ENCODE results near the gene TENM4. TPM values are rescaled to one million over a fixed set of nuclear protein-coding genes. Genes with fewer than 3 reads are reported as not detected.

Gene TENM4
- total RNA-seq, 2 experiments from 2014 or later = not detected

GRCh38 chr11:79152511-79152910 is 288.3 kb downstream of the TENM4 start:
- H3K9me2 ChIP-seq (ENCODE audit: insufficient read depth, low read length) = no peaks in the 10 kb centered on the region
- BruUV-seq (replicated peaks) = no TSS peak
- no peak for DNase-seq (ENCODE audit: low spot score)
- H3K36me3 ChIP-seq (ENCODE audit: insufficient read depth, low read length) = no peaks in the 10 kb centered on the region
- H3K4me1 ChIP-seq (ENCODE audit: insufficient read depth, low read length, poor library complexity, severe bottlenecking) = no peaks in the 10 kb centered on the region
- intact Hi-C loops (cut with micrococcal nuclease; ENCODE audit: unreplicated experiment) = no loop called here
- ChIA-PET POLR2A (interaction anchor here (0.6 kb wide), 1 partner anchor 420 kb away, joined by 3 read pairs; no protein-coding TSS in a partner anchor), CTCF (ENCODE audit: unreplicated experiment) (no interaction called here)
- no peak overlapping the region for H3K4me3 ChIP-seq (ENCODE audit: low read depth, low read length, poor library complexity, severe bottlenecking)
- H3K9me3 ChIP-seq (ENCODE audit: low read length) = no peaks in the 10 kb centered on the region
- H2AFZ ChIP-seq (ENCODE audit: low read length) = no peak overlapping the region
- H3K4me2 ChIP-seq (ENCODE audit: low read length) = no peak overlapping the region
- H3K79me2 ChIP-seq (ENCODE audit: insufficient read depth, low read depth, low read length) = no peaks in the 10 kb centered on the region
- H4K20me1 ChIP-seq (ENCODE audit: insufficient read depth, low read length) = no peaks in the 10 kb centered on the region
- TF ChIP-seq, protein P1, sequence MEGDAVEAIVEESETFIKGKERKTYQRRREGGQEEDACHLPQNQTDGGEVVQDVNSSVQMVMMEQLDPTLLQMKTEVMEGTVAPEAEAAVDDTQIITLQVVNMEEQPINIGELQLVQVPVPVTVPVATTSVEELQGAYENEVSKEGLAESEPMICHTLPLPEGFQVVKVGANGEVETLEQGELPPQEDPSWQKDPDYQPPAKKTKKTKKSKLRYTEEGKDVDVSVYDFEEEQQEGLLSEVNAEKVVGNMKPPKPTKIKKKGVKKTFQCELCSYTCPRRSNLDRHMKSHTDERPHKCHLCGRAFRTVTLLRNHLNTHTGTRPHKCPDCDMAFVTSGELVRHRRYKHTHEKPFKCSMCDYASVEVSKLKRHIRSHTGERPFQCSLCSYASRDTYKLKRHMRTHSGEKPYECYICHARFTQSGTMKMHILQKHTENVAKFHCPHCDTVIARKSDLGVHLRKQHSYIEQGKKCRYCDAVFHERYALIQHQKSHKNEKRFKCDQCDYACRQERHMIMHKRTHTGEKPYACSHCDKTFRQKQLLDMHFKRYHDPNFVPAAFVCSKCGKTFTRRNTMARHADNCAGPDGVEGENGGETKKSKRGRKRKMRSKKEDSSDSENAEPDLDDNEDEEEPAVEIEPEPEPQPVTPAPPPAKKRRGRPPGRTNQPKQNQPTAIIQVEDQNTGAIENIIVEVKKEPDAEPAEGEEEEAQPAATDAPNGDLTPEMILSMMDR (conservative IDR thresholded peaks at IDR 0.05; ENCODE audit: low read length) = no peak
- TF ChIP-seq EZH2phosphoT487 (IDR thresholded peaks at IDR 0.05; ENCODE audit: borderline replicate concordance, low read depth, low read length) = no peak
- no peak overlapping the region for H3K27ac ChIP-seq (ENCODE audit: low read depth, low read length, poor library complexity, severe bottlenecking)

DNA sequence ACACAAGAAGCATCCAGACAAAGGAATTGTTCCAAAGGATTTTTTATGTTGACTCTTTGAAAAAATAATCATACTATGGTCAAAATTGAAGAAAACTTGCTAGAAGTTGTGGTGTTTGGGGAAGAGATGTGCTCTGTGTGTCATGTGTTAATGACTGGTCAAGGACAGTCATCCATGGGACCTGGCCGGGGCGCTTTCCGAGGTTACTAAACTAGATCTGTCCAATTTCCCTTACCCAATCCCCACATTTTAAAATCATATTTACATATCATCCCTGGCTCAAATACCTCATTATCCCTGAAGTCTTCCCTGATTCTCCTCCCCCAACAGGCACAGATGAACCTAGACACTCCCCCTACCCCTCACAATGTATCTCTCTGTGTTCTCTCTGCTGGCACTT is 289.4 kb downstream of the TENM4 start:
- Histone ChIP-seq H3K4me2 (ENCODE audit: low read length) (no peak overlapping the region), H3K4me3 (ENCODE audit: low read depth, low read length, poor library complexity, severe bottlenecking) (no peak overlapping the region), H3K9me2 (ENCODE audit: insufficient read depth, low read length) (no peaks in the 10 kb centered on the region), H2AFZ (ENCODE audit: low read length) (no peak overlapping the region), H3K27ac (ENCODE audit: low read depth, low read length, poor library complexity, severe bottlenecking) (no peak overlapping the region), H3K79me2 (ENCODE audit: insufficient read depth, low read depth, low read length) (no peaks in the 10 kb centered on the region), H3K9me3 (ENCODE audit: low read length) (no peaks in the 10 kb centered on the region), H3K4me1 (ENCODE audit: insufficient read depth, low read length, poor library complexity, severe bottlenecking) (no peaks in the 10 kb centered on the region), H4K20me1 (ENCODE audit: insufficient read depth, low read length) (no peaks in the 10 kb centered on the region), H3K36me3 (ENCODE audit: insufficient read depth, low read length) (no peaks in the 10 kb centered on the region)
- no peak for TF ChIP-seq EZH2phosphoT487 (IDR thresholded peaks at IDR 0.05; ENCODE audit: borderline replicate concordance, low read depth, low read length)
- TF ChIP-seq, protein P1 (conservative IDR thresholded peaks at IDR 0.05; ENCODE audit: low read length) = no peak
- intact Hi-C loops (cut with micrococcal nuclease; ENCODE audit: unreplicated experiment) = no loop called here
- DNase-seq (ENCODE audit: low spot score) = no peak
- BruUV-seq (replicated peaks) = no TSS peak
- POLR2A ChIA-PET = no interaction called here
- CTCF ChIA-PET (ENCODE audit: unreplicated experiment) = no interaction called here

DNA sequence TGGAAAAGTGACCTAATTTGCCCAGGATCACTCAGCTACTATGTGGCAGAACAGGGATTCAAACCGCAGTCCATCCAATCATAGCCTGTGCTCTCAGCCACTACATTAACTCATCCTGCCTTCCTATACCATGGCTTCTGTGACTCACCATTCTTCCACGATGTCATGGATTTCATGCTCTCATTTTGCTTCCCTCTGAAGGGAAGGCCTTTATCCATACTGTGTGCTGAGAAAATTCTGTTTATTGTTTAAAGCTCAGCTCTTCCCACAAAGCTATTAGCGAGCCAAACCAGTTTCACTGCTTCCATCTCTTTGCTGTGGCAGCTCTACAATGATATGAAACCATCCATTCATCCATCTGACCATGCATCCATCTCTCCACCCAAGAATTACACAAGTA is 289.9 kb downstream of the TENM4 start:
- intact Hi-C loops (cut with micrococcal nuclease; ENCODE audit: unreplicated experiment) = no loop called here

More for the DNA sequence above, 289.9 kb downstream of the TENM4 start:
- Histone ChIP-seq H3K4me1 (ENCODE audit: insufficient read depth, low read length, poor library complexity, severe bottlenecking) (no peaks in the 10 kb centered on the region), H3K4me3 (ENCODE audit: low read depth, low read length, poor library complexity, severe bottlenecking) (no peak overlapping the region), H3K4me2 (ENCODE audit: low read length) (no peak overlapping the region), H3K9me3 (ENCODE audit: low read length) (no peaks in the 10 kb centered on the region), H3K36me3 (ENCODE audit: insufficient read depth, low read length) (no peaks in the 10 kb centered on the region), H2AFZ (ENCODE audit: low read length) (no peak overlapping the region), H3K9me2 (ENCODE audit: insufficient read depth, low read length) (no peaks in the 10 kb centered on the region), H3K79me2 (ENCODE audit: insufficient read depth, low read depth, low read length) (no peaks in the 10 kb centered on the region), H3K27ac (ENCODE audit: low read depth, low read length, poor library complexity, severe bottlenecking) (no peak overlapping the region), H4K20me1 (ENCODE audit: insufficient read depth, low read length) (no peaks in the 10 kb centered on the region)
- CTCF ChIA-PET (ENCODE audit: unreplicated experiment) = no interaction called here
- no peak for DNase-seq (ENCODE audit: low spot score)
- POLR2A ChIA-PET = no interaction called here
- TF ChIP-seq EZH2phosphoT487 (IDR thresholded peaks at IDR 0.05; ENCODE audit: borderline replicate concordance, low read depth, low read length) = no peak
- TF ChIP-seq, protein P1 (conservative IDR thresholded peaks at IDR 0.05; ENCODE audit: low read length) = no peak
- no TSS peak for BruUV-seq (replicated peaks)
